Fibroblast of skin of abdomen (primary cell): ENCODE measurements around the gene GSTM2.
"Not testable (repeated sequence)": the region's sequence is repeated elsewhere in the genome, so short reads cannot be mapped to it uniquely, and the experiment has no call there.

ENCODE experiments used
- DNase-seq: peaks from one replicate; pipeline ENCODE4 v3.0.0-alpha.2; 2013

Gene GSTM2

DNA sequence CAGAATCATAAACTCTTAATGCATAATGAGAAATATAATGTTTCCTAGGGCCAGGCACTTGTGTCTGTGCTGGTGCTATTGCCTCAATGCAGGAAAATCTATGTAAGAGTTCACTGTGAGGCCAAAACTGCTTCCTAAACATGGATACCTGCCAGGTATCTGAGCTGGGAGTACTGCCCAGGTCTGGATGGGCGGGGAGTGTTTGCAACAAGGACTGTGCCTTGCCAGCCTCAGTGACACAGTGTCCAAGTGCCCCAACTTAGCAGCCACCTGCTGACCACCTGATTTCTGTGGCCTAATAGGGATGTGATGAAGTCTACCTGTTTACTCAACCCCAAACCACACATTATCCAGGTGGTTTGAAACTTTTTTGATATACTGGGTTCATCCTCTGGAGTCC is 17.5 kb downstream of the GSTM2 start:
- not testable (repeated sequence) for DNase-seq

DNA sequence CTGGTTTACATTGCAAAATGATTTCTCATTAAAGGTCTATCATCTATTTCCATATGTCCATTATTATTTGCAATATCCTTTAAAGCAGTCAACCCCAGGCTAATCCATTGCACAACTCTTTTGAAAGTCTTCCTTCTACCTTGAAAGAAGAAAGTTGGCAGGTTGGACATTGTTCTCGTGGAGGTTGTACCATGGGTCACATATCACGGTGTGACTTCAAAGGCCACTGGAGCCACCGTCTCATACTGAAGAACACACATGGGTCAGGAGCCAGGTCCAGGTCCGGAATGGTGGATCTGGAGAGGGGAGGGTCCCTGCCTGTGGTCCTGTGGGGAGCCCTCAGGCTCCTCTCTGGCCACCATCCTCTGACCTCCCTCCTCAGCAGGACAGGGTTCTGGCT is 18.0 kb downstream of the GSTM2 start:
- DNase-seq, result not testable (repeated sequence)

DNA sequence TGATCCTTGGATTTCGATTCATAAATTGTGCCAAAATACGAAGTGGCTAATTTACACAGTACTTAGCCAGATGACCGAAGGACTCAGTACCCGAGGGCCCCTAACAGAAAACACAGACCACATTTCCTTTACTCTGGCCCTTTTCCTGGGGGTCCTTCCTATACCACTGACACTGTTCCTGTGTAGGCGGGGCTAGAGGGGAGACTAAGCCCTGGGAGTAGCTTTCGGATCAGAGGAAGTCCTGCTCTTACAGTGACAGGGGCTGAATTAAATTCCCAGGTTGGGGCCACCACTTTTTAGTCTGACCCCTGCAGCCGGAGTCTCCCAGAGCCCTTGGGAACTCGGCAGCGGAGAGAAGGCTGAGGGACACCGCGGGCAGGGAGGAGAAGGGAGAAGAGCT is 19.3 kb downstream of the GSTM2 start:
- DNase-seq, result not testable (repeated sequence)

DNA sequence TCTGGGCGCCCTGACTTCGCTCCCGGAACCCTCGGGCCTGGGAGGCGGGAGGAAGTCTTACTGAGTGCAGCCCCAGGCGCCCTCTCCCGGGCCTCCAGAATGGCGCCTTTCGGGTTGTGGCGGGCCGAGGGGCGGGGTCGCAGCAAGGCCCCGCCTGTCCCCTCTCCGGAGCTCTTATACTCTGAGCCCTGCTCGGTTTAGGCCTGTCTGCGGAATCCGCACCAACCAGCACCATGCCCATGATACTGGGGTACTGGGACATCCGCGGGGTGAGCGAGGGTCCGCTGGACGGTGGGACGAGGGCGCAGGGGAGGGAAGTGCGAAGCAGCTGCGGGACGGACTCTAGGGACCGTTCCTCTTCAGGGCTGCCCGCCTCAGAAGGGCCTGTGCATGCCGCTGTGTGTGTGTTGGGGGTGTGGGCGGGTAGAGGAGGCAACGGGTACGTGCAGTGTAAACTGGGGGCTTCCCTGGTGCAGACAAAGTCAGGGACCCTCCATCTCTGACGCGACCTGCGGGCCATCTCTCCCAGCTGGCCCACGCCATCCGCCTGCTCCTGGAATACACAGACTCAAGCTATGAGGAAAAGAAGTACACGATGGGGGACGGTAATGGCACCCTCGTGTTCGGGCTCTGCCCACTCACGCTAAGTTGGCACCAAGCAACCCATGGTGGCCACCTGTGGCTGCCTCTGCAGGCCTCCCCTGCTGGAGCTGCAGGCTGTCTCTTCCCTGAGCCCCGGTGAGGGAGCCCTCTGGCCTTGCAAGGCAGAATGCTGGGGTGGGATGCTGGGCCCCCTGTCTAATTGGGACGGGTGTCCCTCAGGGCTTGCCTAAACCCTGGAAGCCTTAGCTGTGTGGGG is 20.0 kb downstream of the GSTM2 start, which contains the start of gene GSTM1:
Gene GSTM1, plus strand, starts transcription at position 177 of the 859 bp plus-strand sequence. Its CDS starts 57 bp downstream, at position 234.
- DNase-seq, result peak; percentile 75

DNA sequence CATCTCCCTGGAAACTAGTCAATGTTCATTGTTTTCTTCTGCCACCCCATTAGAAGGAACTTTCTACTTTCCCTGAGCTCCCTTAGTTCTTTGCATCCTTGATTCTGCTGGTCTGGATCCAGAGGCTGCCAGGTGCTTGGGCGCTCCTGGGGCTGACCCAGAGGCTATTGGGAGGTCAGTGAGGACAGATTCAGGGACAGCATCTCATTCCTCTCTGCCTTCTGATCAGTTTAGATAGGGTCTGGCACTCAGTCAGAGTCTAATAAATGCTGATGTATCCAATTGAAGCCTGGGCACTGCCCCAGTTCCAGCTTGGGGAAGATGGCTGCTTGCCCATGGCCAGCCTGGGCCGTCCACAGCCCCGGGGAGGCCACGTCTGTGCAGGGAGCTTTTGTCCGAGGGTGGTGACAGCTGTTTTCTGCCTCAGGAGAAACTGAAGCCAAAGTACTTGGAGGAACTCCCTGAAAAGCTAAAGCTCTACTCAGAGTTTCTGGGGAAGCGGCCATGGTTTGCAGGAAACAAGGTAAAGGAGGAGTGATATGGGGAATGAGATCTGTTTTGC is 22.1 kb downstream of the GSTM2 start:
- no peak for DNase-seq

DNA sequence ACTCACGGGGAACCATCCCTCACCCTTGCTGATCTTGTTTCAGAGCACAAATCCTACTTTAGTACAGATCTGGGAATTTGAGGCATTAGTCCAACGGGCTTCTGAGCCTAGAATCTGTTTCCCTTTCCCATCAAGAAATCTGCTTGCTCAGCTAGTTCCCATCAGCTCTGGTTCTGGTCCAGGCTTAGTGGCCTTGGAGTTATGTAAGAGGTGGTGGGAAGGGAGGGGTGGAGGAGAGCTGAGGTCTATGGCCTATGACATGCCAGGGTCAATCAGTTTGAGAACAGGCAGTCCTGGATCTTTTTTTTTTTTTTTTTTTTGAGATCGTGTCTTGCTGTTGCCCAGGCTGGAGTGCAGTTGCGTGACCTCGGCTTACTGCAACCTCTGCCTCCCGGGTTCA is 23.9 kb downstream of the GSTM2 start:
- DNase-seq, result no peak

DNA sequence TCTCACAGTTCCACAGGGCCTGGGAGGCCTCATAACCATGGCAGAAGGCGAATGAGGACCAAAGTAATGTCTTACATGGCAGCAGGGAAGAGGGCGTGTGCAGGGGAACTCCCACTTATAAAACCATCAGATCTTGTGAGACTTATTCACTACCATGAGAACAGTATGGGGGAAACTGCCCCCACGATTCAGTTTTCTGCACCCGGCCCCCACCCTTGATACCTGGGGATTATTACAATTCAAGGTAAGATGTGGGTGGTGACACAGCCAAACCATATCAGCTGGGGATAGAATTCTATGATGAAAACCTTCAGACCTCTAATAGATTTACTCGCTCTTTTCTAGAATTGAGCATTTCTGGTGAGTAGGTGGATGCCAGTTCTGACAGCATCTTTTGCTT is 26.5 kb downstream of the GSTM2 start:
- not testable (repeated sequence) for DNase-seq

DNA sequence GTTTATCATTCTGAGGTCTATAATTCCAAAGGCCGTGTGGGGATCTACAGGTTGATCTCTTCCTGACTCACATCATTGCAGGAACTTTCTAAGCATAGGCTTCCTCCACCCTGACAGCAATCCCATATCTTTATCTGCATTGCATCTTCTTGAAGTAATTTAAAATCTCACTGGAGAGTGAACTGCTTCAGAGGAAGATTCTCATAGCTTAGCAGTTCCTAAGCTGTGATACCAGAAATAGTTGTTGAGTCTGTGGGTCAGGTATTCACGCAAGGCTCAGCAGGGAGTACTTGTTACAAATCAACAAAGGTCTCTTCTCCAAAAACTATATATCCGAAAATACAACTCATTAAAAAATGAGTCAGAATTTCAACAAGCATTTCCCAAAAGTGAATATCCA is 27.3 kb downstream of the GSTM2 start:
- DNase-seq, result not testable (repeated sequence)

DNA sequence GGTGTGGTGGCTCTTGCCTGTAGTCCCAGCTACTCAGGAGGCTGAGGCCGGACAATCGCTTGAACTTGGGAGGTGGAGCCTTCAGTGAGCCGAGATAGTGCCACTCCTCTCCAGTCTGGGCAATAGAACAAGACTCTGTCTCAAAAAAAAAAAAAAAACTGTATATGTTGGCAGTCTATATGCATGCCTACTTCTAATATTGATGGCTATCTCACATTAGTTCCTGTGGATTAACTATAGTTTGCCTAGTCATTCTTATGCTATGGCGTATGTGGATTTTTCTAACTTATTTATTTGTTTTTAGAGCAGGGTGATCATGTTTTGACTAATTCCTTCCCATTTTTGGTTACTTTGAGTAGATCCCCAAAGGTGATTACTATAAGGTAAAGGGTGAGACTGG is 29.2 kb downstream of the GSTM2 start:
- no peak for DNase-seq

DNA sequence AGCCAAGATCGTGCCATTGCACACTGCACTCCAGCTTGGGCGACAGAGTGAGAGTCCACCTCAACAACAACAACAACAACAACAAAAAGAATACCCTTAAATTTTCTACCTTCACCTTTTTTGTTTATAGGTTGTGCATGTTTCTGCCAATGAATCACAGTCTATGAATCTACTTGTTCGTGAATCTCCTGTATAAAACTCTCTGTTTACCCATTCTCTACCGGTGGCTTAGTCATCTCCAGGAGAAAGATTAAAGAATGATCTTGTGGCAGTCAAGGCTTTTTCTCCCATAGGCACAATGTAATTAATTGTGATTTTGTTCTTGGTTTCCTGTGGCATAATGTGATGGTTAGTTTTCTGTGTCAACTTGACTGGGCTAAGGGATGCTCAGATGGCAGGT is 30.0 kb downstream of the GSTM2 start:
- not testable (repeated sequence) for DNase-seq

DNA sequence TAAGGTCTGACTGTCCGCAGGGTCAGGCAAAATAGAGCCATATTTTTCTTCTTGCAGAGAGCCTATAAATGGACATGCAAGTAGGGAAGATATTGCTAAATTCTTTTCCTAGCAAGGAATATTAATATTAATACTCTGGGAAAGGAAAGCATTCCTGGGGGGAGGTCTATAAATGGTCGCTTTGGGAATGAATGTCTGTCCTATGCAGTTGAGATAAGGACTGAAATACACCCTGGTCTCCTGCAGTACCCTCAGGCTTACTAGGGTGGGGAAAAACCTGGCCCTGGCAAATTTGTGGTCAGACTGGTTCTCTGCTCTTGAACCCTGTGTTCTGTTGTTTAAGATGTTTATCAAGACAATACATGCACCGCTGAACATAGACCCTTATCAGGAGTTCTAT is 35.1 kb downstream of the GSTM2 start:
- not testable (repeated sequence) for DNase-seq

DNA sequence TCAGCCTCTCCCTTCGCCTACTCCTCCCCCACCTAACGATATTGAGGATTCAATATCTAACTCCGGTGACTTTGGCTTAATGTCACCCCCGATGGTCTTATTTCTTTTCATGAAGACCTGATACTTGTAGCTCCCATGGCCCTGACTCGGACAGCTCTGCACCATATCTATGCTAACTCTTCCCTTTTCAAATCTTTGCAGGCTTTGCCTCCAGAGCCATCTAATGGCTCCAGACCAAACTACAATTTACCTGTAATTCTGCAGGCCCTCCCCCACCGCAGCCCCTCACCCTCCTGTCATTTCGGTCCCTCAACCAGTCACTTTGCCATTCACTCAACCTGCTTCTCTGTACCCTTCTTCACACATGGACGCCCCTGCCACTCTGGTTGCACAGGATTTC is 36.3 kb downstream of the GSTM2 start:
- no peak for DNase-seq

DNA sequence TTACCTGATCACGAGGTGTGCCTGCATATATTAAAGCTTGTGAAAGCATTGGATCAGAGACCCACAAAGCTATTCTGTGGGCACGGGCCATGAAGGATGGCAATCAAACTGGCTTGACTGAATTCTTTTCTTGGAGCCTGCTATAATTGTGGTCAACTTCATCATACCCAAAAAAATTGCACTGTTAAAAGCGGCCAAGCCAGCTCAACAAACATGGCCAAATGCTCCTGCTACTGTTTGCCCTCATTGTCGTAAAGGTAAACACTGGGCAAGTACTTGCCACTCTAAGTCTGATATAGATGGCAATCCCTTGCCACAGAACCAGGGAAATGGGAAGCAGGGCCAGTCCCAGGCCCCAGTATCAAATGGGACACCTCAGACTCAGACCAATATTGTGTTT is 37.6 kb downstream of the GSTM2 start:
- no peak for DNase-seq

DNA sequence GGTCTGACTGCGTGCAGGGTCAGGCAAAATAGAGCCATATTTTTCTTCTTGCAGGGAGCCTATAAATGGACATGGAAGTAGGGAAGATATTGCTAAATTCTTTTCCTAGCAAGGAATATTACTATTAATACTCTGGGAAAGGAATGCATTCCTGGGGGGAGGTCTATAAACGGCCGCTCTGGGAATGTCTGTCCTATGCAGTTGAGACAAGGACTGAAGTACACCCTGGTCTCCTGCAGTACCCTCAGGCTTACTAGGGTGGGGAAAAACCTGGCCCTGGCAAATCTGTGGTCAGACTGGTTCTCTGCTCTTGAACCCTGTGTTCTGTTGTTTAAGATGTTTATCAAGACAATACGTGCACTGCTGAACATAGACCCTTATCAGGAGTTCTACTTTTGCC is 41.1 kb downstream of the GSTM2 start:
- DNase-seq, result not testable (repeated sequence)

DNA sequence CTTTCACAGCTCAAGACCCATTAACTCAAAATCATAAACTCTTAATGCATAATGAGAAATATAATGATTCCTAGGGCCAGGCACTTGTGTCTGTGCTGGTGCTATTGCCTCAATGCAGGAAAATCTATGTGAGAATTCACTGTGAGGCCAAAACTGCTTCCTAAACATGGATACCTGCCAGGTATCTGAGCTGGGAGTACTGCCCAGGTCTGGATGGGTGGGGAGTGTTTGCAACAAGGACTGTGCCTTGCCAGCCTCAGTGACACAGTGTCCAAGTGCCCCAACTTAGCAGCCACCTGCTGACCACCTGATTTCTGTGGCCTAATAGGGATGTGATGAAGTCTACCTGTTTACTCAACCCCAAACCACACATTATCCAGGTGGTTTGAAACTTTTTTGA is 42.0 kb downstream of the GSTM2 start:
- DNase-seq, result not testable (repeated sequence)

DNA sequence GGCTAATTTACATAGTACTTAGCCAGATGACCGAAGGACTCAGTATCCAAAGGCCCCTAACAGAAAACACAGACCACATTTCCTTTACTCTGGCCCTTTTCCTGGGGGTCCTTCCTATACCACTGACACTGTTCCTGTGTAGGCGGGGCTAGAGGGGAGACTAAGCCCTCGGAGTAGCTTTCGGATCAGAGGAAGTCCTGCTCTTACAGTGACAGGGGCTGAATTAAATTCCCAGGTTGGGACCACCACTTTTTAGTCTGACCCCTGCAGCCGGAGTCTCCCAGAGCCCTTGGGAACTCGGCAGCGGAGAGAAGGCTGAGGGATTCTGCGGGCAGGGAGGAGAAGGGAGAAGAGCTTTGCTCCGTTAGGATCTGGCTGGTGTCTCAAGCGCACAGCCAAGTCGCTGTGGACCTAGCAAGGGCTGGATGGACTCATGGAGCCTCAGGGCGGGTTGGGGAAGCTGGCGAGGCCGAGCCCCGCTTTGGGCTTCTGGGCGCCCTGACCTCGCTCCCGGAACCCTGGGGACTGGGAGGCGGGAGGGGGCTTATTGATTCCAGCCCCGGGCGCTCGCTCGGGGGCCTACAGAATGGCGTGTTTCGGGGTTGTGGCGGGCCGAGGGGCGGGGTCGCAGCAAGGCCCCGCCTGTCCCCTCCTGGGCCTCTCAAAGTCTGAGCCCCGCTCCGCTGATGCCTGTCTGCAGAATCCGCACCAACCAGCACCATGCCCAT is 43.9 kb downstream of the GSTM2 start, which contains the start of gene GSTM5:
Gene GSTM5, plus strand, starts transcription at position 659 of the 728 bp plus-strand sequence. Its CDS starts 62 bp downstream, at position 721.
- DNase-seq, result peak; percentile 8

DNA sequence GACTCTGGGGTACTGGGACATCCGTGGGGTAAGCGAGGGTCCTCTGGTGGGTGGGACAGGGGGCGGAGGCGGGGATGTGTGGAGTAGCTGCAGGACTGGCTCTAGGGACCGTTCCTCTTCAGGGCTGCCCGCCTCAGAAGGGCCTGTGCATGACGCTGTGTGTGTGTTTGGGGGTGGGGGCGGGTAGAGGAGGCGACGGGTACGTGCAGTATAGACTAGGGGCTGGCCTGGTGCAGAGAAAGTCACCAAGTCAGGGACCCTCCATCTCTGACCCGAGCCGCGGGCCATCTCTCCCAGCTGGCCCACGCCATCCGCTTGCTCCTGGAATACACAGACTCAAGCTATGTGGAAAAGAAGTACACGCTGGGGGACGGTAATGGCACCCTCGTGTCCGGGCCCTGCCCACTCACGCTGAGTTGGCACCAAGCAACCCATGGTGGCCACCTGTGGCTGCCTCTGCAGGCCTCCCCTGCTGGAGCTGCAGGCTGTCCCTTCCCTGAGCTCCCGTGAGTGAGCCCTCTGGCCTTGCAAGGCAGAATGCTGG is 44.5 kb downstream of the GSTM2 start:
- no peak for DNase-seq

DNA sequence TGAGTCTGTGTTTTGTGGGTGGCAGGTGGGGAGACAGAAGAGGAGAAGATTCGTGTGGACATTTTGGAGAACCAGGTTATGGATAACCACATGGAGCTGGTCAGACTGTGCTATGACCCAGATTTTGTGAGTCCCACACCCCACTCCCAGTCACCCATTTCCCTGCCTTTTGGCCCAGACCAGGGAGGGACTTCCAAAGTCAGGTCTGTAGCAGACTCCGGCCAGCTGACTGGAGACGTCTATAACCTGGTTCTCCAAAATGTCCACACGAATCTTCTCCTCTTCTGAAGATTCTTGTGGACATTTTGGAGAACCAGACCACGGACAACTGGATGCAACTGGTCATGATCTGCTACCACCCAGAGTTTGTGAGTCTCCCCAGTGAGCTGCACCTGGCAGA is 45.8 kb downstream of the GSTM2 start:
- DNase-seq, result no peak

DNA sequence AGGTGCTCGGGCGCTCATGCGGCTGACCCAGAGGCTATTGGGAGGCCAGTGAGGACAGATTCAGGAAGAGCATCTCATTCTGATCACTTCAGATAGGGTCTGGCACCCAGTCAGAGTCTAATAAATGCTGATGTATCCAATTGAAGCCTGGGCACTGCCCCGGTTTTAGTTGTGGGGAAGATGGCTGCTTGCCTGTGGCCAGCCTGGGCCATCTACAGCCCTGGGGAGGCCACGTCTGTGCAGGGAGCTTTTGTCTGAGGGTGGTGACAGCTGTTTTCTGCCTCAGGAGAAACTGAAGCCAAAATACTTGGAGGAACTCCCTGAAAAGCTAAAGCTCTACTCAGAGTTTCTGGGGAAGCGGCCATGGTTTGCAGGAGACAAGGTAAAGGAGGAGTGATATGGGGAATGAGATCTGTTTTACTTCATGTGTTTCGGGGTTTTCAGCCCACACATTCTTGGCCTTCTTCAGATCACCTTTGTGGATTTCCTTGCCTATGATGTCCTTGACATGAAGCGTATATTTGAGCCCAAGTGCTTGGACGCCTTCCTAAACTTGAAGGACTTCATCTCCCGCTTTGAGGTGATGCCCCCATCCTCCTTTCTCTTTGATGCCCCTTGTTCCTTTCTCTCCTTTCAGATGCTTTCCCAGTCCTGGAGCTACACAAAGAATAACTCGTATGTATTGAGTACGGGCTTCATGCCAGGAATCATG is 47.0 kb downstream of the GSTM2 start:
- no peak for DNase-seq

DNA sequence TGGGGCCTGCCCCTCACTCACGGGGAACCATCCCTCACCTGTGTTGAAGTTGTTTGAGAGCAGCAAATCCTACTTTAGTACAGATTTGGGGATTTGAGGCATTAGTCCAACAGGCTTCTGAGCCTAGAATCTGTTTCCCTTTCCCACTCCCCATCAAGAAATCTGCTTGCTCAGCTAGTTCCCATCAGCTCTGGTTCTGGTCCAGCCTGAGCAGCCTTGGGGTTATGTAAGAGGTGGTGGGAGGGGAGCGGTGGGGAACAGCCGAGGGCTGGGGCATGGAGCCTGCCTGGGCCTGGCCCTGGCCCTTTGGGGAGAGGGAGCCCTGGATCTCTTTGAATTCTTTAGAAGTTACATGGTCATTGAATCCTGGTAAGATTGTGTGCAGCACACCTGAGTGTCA is 48.3 kb downstream of the GSTM2 start:
- no peak for DNase-seq

DNA sequence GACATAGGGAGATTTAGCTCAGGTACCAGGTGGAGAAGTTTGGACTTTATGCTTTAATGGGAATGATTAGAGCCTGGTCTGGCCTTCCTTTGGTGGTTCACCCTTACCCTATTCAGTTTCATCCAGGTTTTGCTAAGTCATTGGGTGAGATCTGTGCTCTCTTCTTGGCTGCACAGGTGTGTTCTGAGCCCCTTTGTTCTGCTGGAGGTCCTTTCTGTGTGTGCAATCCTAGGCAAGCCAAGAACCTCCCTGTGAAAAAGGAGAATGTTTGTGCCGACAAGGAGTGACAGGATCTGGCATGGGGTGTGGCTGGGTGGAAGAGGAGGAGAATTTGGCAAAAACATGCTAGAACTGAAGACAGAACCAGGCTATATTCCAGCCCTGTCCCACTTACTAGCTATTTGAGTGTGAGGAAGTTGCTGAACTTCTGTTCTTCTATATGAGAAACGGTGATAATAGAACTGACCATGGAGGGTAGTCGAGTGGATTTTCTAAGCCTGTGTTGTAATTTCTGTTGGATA is 48.8 kb downstream of the GSTM2 start:
- DNase-seq, result no peak

DNA sequence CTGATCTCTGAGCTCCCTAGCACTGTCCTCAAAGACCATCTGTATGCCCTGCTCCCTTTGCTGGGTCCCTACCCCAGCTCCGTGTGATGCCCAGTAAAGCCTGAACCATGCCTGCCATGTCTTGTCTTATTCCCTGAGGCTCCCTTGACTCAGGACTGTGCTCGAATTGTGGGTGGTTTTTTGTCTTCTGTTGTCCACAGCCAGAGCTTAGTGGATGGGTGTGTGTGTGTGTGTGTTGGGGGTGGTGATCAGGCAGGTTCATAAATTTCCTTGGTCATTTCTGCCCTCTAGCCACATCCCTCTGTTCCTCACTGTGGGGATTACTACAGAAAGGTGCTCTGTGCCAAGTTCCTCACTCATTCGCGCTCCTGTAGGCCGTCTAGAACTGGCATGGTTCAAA is 49.9 kb downstream of the GSTM2 start:
- no peak for DNase-seq
